Mesenteric fat pad (tissue), 1 donor: ENCODE measurements around the gene KRT16. TPM values are rescaled to one million over a fixed set of nuclear protein-coding genes. Genes with fewer than 3 reads are reported as not detected.
"Not testable (repeated sequence)": the region's sequence is repeated elsewhere in the genome, so short reads cannot be mapped to it uniquely, and the experiment has no call there.

Experiments used
- DNase-seq: peaks from one replicate; pipeline ENCODE4 v3.0.0-alpha.2; 2020; ENCODE audit warnings: low spot score
- long read RNA-seq: library from polyadenylated mRNA; unstranded; transcript quantifications from one replicate; pipeline ENCODE4 v2.0.0, GENCODE V29; 2020
- total RNA-seq: library from RNA; stranded (reverse); fragmentation: NEBNext Ultra II Directional; extraction: Animal tissue kit (Norgen Biotek cat#: 25700); gene quantifications from one replicate; pipeline ENCODE4 v1.2.1, GENCODE V29; 2021
- donor health status: DM: yes; HTN: yes; CAD: no.

KRT16 gene
- total RNA-seq: 5.5 TPM
- long read RNA-seq, transcript KRT16-201 (8 exons, 1,644 nt): major isoform, 14 of 14 reads
- long read RNA-seq, partial matches to known transcripts: 0 of 14 reads
- long read RNA-seq, other reads (novel, unspliced or antisense): 0 of 14 reads

DNA sequence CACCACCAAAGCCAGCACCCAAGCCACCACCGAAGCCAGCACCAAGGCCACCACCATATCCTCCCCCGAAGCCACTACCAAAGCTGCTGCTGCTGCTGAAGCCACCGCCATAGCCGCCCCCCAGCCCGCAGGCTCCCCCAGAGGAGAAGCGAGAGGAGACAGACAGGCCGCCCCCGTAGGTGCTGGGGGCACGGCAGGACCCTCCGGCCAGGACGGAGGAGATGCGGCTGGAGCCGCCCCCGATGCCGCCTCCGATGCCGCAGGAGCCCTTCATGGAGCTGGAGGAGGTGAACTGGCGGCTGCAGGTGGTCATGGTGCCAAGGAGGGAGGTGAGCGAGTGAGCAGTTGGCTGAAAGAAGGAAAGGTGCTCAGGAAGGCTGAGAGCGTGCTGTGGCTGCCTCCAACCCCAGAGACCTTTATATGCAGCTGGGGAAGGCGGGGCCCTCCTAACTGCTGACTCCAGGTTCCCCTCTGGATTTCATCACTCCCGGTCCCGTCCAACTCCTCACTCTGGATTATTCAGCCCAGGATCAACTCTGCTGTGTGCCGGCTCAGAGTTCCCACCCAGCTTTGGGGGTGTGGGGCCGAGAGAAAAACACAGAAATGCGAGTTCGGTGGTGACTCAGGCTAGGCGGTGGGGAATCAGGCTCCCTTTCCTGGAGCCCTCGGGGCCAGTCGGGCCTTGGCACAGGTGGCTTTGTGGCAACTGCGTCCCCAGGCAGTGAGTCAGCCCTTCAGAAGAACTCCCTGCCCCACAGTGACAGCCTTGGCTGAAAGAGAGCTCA lies at the start of gene KRT16:
TSS of gene KRT16 (minus strand) at position 392 of the 785 bp plus-strand sequence. CDS start at position 313, 79 bp downstream.
- DNase-seq: not testable (repeated sequence)

DNA sequence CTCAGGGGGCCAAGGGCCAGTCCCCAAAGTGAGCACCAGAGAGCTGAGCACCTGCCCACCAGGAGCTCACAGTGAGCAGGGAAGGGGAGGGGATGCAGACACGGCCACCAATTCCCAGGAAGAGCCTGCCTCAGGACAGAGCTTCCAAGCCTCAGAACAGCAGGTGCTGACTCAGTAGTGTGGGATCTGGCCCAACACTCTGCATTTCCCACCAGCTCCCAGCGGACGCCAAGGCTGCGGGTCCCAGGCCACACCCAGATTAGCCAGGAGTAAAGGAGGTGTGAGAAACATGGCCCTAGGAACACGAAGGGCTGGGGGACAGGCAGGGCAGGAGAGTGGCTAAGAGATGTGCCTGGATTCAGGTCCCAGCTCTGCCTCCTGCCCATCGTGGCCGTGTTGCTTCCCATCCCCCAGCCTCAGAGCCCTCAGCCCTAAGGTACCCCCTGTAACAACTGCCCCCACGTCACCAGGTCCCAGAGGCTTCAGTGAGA lies 47.7 kb upstream of the KRT16 start:
- no peak for DNase-seq

DNA sequence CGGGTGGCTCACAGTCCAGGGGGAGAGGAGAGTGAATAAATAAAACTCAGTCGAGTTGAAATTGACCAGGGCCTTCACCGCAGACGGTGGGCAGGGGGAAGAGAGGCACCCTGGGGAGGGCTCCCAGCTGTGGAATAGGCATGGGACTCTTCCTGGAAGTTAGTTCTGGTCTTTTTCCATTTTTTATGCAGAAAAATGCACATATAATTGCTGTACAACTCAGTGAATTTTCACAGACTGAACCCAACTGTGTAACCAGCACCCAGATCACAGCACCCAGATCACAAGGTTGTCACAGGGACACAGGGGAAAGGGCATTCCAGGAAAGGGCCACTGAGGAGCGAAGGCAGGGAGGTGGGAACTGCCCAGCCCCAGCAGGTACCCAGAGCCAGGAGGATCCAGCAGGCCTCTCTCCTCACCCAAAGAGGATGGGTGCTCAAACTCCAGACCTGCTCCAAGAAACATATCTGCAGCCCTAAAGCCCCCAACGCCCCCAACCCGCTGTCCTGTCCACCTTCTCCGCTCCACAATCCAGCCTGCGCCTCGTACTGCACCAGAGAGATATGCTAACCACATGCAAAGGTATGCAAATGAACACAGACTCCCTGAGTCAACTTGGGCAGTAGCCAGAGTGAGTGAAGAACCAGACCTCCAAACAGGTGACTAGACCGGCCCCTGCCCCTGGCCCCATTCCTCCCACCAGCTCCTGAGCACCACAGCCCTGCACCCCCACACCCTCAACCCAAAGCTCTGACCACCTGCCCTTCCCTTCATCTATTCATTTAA lies 47.1 kb upstream of the KRT16 start:
- DNase-seq: no peak

DNA sequence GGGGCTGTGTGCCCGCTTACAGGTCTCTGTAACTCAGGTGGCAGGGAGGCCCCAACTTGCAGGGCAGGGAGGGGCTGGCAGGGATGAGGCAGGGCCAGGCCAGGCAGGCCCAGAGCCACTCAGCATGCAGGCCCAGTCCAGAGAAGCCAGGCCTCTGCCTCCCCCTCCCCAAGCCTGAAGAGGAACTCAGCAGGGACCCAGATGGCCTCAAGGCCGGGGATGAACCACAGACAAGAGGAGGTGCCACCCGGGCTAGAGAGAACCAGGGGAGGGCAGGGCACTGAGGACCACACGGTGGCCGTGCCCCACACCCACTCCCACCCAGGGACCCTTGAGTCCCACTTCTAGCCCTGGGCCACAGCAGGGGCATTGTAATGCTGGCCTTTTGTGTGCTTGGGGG lies 46.3 kb upstream of the KRT16 start:
- DNase-seq: no peak

DNA sequence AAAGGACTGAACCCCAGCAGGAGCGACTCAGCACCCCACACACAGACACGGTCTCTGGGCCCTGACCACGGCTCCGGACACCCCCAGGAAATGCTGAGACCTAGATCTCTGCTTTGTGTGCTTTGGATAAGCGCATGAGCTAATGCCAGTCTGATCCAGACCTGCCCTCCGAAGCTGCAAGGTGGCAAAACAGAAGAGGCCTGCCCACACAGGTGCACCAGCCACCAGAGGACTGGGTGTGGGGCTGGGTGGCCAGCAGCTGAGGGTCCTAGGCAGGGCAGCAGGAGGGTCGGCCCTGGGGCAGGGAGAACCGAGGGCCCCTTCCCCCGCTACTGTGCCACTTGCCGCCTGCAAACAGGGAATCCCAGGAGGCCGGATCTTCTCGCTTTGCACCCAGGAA lies 45.4 kb upstream of the KRT16 start:
- DNase-seq: no peak

DNA sequence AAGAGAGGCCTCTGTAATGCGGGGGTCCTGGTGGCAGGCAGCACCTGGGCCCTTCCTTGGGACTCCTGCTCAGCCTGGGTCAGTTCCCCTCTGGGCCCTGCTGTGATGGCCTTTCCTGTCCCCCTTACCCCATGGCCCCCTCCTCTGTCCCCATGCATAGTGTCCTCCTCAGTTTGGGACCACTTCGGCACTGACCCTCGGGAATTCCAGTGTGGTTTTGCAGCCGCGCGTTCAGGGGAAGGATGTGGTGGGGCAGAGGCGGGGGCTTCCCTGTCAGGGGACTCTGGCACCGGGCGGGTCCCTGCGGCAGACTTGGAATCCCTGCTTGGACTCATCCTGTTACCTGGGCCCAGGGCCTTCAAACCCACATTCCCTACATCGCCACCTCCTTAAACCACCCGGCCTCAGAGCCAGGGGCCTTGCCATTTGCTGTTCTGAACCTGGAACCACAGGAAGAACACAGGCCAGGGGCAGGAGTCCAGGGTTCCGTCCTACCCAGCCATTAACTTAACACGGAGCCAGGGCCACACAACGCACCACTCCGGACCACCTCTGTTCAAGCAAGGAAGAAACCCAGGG lies 44.7 kb upstream of the KRT16 start:
- no peak for DNase-seq

DNA sequence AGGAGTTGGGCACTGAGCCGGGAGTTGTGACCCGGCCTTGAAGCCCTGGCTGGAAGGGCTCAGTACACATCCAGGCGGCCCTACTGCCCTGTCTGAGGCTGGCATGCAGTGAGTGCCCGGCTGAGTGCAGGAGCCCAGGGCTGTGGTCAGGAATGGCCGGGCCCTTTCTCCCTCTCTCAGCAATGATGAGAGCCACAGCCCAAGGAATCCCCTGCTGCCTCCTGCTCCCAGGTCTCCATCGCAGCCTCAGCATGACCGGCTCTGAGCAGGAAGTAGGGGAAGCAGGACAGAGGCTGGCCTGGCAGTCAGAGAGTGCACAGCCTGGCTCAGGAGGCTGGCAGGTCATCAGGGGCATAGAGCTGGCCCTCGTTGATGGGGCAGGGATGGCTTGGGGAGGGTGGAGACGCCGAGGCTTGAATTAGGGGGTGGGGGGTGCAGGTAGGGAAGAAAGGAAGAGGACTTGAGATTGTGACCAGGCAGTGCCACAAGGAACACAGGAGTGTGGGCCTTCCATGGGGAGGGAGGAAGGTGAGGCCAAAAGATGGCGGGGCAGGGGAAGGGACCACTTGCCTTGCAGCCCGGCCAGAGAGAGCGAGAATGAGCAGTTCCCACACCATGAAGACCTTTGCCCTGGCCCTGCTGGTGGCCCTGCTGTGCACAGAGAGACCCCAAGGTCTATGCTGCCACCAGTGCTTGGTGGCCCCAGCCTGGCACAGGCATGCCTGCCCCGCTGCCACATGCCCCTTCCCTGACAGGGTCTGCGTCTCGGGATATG lies 43.9 kb upstream of the KRT16 start:
- DNase-seq: no peak

DNA sequence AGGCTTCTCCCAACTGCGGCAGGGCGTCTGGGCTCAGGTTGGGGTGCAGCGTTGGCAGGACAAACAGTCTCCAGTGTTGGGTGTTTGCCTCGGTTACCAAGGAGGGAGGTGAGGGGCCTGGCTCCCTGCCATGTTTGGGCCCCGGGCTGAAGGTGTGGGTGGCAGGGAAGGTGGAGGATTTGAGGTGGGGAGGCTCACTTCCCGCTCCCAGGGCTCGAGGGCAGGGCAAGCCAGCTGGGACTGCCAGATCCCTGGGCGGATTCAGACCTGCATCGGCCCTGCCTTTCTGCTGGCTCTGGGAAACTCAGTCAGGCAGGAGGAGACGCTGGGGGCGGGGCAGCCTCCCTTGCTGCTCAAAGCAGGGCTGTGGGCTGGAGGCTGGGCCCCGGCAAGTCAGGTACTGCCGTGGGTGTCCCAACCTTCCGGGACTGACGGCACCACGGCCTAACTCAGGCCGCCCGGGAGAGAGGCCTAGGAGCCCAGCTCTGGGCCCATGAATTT lies 43.1 kb upstream of the KRT16 start:
- DNase-seq: no peak

DNA sequence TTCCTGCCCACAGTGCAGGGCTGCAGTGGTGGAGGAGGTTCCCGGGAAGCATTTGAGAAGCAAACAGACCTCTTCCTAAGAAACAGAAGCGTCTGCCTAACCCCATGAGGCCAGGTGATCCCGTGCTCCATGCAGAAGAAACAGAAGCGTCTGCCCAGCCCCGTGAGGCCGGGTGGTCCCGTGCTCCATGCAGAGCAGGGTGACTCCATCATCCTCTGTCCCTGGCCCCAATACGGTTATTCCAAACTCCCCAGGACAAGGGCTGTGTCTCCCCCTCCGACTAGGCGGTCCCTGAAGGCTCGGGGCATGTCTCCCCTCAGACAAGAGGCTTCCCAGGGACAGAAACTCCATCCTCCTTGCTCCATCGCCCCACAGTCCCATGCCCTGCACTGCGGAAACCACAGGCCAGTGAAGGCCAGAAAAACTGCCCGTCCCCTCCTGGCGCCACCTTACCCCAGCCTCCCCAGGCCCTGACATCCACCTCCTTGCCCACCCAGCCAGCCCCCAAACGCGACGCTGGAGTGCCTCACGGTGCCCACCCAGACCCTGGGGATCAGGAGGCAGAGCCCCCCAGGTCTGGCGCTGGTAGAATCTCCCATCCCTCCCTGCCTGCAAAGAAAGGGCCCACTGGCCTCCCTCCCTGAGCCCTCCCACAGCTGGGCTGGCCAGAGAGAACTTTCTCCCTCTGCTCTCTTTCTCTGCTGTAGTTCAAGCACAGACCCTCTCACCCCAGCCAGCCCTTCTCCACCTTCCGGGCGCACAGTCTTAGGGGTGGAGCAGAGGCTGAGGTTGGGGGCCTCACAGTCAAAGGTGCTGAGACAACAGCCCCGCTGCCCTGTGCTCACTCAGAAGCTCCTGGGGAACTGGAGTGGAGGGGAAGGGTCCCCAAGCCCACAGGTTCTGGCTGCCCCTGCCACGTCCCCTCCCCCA lies 42.4 kb upstream of the KRT16 start:
- DNase-seq: no peak

DNA sequence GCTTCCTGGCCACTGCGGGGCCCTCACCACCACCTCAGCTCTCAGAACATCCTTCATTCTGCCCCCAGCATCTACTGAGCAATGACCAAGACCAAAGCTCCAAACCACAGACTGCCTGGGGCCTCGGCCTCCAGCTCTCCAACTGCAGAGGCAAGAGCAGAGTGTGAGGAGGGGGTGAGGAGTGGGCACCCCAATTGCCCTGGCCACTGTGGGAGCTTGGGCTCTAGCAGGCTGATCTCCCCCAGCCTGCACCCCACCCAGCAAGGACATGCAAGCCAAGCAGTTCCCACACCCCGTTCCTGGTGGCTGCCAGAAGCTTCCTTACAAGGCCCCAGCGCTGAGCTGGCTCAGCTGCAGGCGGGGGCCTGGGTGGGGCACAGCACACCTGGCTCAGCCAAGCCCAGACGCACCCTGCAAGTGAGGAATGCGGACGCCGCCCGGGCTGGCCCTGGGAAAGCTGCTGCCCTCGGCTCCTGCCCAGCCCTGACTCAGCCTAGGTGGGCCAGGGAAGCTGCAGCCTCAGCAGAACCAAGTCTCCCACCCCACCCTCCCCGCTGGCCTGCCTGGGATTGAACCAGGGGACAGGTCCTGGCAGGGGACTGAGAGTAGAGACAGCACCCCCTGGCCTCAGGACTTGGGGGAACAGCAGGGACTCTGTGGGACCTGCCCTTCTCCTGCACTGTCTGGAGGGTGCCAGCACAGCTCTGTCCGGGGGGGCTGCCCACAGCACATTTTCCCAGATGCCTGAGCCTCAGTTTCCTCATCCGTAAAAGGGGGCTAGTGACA lies 41.5 kb upstream of the KRT16 start:
- no peak for DNase-seq

DNA sequence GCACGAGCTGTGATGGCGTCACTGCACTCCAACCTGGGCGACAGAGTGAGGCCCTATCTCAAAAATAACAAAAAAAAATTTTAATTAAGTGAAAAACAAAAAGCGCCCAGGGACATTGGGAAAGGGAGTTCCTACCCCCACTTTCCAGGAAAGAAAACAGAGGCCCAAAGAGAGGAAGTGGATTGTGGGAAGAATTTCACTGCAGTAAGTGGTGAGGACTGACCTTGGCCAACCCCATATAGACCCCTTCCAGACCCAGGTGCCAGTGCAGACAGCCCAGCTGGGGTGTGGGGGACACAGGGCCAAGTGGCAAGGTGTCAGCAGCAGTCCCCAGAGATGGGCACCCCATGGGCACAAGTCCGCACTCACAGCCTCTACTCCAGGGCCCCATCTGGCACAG lies 40.9 kb upstream of the KRT16 start:
- no peak for DNase-seq

DNA sequence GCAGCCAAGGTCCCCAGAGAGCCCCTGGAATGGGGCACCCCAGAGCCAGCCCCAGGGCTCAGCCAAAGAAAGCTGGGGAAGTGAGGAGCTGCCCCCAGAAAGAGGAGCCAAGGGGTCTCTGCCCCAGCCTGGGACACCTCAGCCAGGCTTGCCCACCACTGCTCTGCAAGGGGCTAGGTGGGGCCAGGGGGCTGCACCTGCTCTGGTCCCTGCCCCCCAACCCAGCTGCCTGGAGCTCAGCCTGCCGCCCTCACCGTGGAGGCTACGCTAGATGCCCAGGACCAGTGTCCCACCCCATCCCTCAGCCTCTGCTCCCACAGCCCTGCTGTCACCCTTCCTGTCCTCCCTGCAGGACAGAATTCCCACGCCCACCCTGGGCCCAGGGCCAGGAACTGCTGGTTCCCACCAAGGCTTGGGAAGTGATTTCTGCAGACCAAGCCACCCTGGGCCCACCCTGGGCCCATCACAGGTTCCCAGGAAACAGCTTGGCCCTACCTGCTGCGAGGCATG lies 39.9 kb upstream of the KRT16 start:
- no peak for DNase-seq

DNA sequence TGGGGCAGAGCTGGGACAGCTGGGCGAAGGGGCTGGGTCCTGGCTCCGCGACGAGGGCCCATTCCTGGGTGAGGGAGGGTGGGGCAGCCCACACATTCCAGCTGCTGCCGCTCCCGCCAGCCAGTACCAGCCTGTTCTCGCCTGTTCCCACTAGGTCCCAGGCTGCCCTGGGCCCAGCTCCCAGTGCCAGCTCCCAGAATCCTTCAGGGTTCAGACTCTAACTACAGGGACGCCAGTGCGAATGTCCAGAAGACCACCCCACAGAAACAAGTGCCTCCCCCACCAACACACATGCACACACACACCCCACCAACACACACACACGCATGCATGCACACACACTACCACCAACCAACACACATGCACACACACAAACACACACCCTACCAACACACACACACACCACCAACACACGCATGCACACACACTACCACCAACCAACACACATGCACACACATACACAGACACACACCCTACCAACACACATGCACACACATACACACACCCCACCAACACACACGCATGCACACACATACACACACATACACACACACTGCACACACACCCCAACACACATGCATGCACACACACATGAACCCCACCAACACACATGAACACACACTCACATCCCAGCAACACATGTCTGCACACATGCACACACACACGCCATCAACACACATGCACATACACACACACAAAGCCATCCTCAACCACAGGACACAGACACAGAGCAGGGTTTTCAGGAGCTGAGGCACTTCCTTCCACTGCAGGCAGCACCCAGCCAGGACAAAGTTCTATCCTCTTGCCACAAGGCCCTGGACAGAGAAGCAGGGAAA lies 39.3 kb upstream of the KRT16 start:
- no peak for DNase-seq

DNA sequence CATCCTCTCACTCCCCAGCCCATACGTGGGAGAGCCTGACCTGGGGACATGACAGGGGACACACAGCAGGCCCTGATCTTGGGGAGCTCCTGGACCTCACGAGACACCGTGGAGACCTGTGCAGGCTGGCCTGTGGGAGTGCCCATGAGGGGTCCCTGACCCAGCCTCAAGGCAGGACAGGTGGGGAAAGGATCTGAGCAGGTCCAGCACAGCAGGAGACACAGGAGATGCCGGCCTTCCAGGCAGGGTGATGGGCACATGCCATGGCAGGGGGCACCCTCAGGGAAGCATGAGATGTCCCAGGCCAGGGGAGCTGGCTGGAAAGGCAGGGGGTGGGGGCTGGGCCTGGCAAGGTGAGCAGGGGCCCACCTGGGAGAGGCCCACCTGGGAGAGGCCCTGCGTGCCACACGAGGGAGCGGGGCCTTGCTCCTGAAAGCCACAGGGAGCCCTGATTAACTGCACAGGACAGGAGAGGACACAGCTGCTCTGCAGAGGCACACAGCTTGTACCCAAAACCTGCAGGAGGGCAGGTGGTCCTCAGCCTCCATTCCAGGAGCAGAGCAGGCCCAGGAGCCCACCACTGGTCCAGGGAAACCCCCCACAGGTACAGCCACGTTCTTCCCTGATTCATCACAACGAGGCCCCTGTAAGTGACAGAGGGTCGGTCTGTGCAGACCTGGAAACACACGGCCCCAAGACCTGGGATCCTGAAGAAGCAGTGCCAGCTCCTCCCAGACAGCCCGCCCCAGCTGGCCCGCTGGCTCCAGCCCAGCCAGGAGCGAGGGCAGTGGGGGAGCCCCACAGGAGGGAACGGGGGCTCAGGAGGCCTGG lies 38.4 kb upstream of the KRT16 start:
- DNase-seq: no peak

DNA sequence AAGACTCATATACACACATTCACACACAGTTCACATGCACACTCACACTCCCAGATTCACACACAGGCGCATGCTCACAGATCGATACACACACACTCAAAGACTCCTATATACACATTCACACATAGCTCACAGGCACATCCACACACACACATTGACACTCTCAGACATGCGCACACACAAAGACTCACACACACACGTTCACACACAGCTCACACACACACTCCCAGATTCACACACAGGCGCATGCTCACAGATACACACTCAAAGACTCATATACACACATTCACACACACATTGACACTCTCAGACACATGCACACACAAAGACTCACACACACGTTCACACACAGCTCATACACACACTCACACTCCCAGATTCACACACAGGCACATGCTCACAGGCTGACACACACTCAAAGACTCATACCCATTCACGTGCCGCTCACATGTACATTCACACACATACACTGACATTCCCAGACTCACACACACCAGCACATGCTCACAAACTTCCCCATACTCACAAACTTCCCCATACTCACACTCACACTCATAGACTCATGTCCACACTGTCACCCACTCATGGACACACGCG lies 37.5 kb upstream of the KRT16 start:
- DNase-seq: no peak

DNA sequence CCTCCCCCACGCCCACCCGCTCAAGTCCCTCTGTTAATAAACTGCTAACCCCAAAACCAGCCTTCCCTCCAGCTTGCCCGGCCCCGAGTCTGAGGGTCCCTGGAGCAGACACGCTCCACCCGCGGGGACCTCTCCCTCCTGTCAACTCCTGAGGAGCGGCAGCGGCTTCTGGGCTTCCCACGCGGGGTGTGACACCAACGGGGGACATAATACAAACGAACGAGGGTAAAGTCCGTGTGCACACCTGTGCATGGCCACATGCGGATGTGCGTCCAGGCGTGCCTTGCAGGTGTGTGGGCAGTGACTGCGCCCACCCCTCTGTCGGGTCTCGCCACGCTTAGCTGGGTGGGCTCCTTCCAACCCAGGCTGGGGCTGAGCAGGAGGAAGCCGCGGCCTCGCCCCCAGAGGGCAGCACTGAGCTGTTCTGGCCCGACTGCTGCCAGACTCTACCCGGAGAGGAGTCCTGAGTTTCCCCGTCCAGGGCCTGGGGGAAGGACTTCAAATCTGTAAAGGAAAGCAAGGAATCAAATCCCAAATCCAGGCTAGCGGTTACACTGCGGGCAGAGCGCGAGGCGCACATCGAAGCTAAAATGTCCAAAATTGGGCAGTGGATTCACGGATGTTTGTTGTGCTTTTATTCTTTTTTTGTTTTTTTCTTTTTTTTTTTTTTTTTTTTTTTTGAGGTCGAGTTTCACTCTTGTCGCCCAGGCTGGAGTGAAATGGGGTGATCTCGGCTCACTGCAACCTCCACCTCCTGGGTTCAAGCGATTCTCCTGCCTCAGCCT lies 36.0 kb upstream of the KRT16 start:
- DNase-seq: peak; percentile 94
